WERI-Rb-1 (cell line): ENCODE measurements around the gene PCGF5.
"Not testable (repeated sequence)": the region's sequence is repeated elsewhere in the genome, so short reads cannot be mapped to it uniquely, and the experiment has no call there.

Source experiments
- DNase-seq: peaks from one replicate; pipeline ENCODE4 v3.0.0-alpha.2; 2020
- H3K27ac ChIP-seq: fragments of 250-450 bp; sonication (Bioruptor Pico); 2 replicates; pipeline ENCODE4 v1.5.1; 2020; ENCODE audit warnings: mild to moderate bottlenecking, moderate library complexity
- H3K27me3 ChIP-seq: fragments of 250-450 bp; sonication (Bioruptor Pico); 2 replicates; pipeline ENCODE4 v1.5.1; 2021; ENCODE audit warnings: mild to moderate bottlenecking, low read depth, moderate library complexity; ENCODE audit not compliant: insufficient read depth, severe bottlenecking
- H3K36me3 ChIP-seq: fragments of 250-450 bp; sonication (Bioruptor Pico); 2 replicates; pipeline ENCODE4 v1.5.1; 2020; ENCODE audit warnings: mild to moderate bottlenecking, moderate library complexity
- H3K4me3 ChIP-seq: 2 replicates; pipeline ENCODE4 v1.5.1; 2011; ENCODE audit warnings: low read depth, mild to moderate bottlenecking, control low read depth, low read length
- H3K9me3 ChIP-seq: fragments of 250-450 bp; sonication (Bioruptor Pico); 2 replicates; pipeline ENCODE4 v1.5.1; 2021; ENCODE audit warnings: mild to moderate bottlenecking, moderate library complexity; ENCODE audit not compliant: severe bottlenecking
- TF ChIP-seq, protein P1 (sequence below): IDR thresholded peaks from 2 replicates; pipeline ENCODE4 v1.5.1; 2011; ENCODE audit warnings: low read depth, mild to moderate bottlenecking, control low read depth, inconsistent platforms, low read length

PCGF5 gene

DNA sequence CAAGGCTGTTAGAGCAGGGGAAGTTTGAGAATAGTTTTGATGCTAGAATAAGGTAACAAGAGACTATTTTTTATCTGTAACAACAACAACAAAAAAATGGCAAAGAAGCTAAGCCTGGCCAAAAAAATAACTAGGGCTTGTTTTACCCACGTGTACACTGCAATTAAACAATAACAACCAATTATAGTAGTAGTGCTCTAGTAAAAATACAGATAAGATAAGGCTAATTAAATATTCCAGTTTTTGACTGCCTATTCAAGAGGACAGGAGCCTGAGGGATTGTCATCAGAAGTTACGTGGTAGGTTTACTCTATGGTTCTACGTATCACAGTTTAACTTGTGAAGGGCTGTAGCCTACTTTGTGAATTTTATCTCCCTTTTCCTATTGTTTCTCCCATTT lies 29.2 kb downstream of the PCGF5 start:
- Histone ChIP-seq H3K36me3 (peaks cover 7% of the 10 kb centered on the region), H3K4me3 (no peak overlapping the region), H3K27ac (no peak overlapping the region), H3K9me3 (no peaks in the 10 kb centered on the region), H3K27me3 (no peaks in the 10 kb centered on the region)
- TF ChIP-seq, protein P1, sequence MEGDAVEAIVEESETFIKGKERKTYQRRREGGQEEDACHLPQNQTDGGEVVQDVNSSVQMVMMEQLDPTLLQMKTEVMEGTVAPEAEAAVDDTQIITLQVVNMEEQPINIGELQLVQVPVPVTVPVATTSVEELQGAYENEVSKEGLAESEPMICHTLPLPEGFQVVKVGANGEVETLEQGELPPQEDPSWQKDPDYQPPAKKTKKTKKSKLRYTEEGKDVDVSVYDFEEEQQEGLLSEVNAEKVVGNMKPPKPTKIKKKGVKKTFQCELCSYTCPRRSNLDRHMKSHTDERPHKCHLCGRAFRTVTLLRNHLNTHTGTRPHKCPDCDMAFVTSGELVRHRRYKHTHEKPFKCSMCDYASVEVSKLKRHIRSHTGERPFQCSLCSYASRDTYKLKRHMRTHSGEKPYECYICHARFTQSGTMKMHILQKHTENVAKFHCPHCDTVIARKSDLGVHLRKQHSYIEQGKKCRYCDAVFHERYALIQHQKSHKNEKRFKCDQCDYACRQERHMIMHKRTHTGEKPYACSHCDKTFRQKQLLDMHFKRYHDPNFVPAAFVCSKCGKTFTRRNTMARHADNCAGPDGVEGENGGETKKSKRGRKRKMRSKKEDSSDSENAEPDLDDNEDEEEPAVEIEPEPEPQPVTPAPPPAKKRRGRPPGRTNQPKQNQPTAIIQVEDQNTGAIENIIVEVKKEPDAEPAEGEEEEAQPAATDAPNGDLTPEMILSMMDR: no peak
- DNase-seq: no peak

DNA sequence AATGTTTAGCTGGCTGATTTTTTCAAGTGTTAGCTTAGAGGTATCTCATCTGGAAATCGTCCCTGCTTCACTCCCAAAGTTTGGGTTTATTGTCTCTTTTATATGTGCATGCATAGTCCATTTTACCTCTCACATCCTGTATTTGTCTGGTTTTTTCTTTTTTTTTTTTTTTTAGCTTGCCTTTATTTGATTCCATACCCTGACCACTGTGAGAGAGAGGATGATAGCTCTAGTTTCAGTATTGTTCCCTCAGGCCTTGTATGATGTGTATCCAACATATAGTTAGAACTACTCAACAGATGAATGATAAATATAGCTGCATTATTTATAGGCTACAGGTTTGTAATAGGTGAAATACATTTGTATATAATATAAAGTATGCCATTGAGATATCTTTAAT lies 29.9 kb downstream of the PCGF5 start:
- no peak for DNase-seq
- no peaks in the 10 kb centered on the region for H3K9me3 ChIP-seq
- H3K36me3 ChIP-seq: peaks cover 11% of the 10 kb centered on the region
- no peaks in the 10 kb centered on the region for H3K27me3 ChIP-seq
- no peak overlapping the region for H3K27ac ChIP-seq
- H3K4me3 ChIP-seq: no peak overlapping the region
- TF ChIP-seq, protein P1: no peak

DNA sequence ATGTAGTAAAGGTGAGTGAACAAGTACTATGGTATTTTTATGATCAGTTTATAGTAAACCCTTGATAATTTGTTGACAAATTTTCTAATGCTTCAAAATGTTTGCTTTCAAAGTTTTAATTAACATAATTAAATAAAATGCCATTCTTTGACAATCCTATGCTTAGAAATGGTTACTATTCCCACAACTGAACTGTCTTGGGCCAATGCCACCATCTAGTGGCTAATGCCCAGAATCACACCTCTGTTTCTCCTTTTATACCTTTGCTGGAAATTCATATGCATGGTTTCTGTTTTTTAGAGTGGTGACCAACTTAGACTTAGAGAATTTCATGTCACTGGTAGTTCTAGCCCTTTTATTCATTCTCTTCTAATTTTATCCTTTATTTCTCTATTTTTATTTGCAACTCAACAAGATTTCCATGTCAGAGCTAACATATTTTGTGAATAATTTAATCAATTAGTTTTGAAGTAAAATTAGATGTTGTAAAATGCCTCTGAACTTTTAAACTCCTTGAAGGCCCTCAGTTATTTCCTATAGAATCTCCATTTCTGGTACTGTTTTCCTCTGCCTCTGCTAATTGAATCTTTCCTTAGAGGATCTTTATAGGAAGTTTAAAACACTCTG lies 31.1 kb downstream of the PCGF5 start:
- DNase-seq: peak; percentile 23
- no peak overlapping the region for H3K27ac ChIP-seq
- H3K36me3 ChIP-seq: peaks cover 11% of the 10 kb centered on the region
- TF ChIP-seq, protein P1: peak; percentile 63
- no peaks in the 10 kb centered on the region for H3K9me3 ChIP-seq
- no peak overlapping the region for H3K4me3 ChIP-seq
- no peaks in the 10 kb centered on the region for H3K27me3 ChIP-seq

DNA sequence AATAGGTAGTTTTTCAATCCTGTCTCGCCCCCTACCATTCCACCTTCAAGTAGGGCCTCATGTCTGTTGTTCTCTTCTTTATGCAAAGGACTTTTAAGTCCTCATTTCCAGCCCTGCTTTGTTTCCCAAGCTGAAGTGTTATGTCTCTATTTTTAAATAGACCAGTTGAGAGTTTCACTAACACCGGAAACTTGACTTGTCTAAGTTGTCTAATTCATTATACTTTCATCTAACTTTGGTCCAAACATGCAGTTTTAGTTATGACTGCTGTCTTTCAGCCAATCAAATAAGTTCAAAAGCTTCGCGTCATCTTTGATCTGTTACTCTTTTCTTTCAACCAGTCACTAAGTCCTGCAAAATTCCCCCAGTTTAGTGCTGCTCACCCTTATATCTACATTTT lies 32.8 kb downstream of the PCGF5 start:
- no peaks in the 10 kb centered on the region for H3K9me3 ChIP-seq
- DNase-seq: no peak
- no peak overlapping the region for H3K27ac ChIP-seq
- H3K27me3 ChIP-seq: no peaks in the 10 kb centered on the region
- peaks cover 11% of the 10 kb centered on the region for H3K36me3 ChIP-seq
- TF ChIP-seq, protein P1: no peak
- no peak overlapping the region for H3K4me3 ChIP-seq

DNA sequence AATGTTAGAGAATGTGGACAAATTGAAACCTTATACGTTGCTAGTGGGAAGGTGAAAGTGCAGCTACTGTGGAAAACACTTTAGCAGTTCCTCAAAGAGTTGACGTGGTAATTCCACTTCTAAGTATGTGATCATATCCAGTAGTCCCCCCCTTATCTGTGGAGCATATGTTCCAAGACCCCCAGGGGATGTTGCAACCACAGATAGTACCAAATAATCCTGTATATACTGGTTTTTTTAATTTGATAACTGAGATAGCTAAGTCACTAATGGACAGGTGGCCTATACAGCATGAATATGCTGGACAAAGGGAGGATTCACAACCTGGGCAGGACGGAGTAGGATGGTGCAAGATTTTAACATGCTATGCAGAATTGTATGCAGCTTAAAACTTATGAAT lies 36.8 kb downstream of the PCGF5 start:
- Histone ChIP-seq H3K9me3 (peaks cover 2% of the 10 kb centered on the region), H3K4me3 (no peak overlapping the region), H3K36me3 (peaks cover 9% of the 10 kb centered on the region), H3K27ac (no peak overlapping the region), H3K27me3 (no peaks in the 10 kb centered on the region)
- TF ChIP-seq, protein P1: no peak
- no peak for DNase-seq

DNA sequence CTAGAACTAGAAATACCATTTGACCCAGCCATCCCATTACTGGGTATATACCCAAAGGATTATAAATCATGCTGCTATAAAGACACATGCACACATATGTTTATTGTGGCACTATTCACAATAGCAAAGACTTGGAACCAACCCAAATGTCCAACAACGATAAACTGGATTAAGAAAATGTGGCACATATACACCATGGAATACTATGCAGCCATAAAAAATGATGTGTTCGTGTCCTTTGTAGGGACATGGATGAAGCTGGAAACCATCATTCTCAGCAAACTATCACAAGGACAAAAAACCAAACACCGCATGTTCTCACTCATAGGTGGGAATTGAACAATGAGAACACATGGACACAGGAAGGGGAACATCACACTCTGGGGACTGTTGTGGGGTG lies 40.0 kb downstream of the PCGF5 start:
- not testable (repeated sequence) for DNase-seq, H3K36me3 ChIP-seq, H3K27ac ChIP-seq, H3K27me3 ChIP-seq, H3K4me3 ChIP-seq, H3K9me3 ChIP-seq
